HG03196 (cell line): ENCODE measurements around the gene RIMBP3B.
"Not testable (repeated sequence)": the region's sequence is repeated elsewhere in the genome, so short reads cannot be mapped to it uniquely, and the experiment has no call there.

Experiments
- ATAC-seq: cut with Tn5 transposase; IDR thresholded peaks from one replicate; pipeline ENCODE4 v1.9.1; 2021; ENCODE audit not compliant: unreplicated experiment

The RIMBP3B gene

GRCh38 chr22:21407792-21408191, 24.2 kb downstream of the RIMBP3B start:
- ATAC-seq, result not testable (repeated sequence)

GRCh38 chr22:21416375-21416774, 32.8 kb downstream of the RIMBP3B start:
- not testable (repeated sequence) for ATAC-seq

GRCh38 chr22:21417227-21417746, 33.7 kb downstream of the RIMBP3B start, which contains the start of gene HIC2:
Gene HIC2 (plus strand): TSS chr22:21417371. CDS start chr22:21442832, 25,461 bp downstream.
- ATAC-seq, result peak; percentile 60

GRCh38 chr22:21417853-21418252, 34.3 kb downstream of the RIMBP3B start:
- ATAC-seq, result peak; percentile 20

GRCh38 chr22:21418974-21419638, 35.6 kb downstream of the RIMBP3B start:
- not testable (repeated sequence) for ATAC-seq

- not testable (repeated sequence) for ATAC-seq
Observed at GRCh38 chr22:21420180-21420763, 36.7 kb downstream of the RIMBP3B start.

GRCh38 chr22:21424084-21424709, 40.6 kb downstream of the RIMBP3B start:
- not testable (repeated sequence) for ATAC-seq

- ATAC-seq, result not testable (repeated sequence)
Observed at GRCh38 chr22:21434378-21435233, 51.1 kb downstream of the RIMBP3B start.

- not testable (repeated sequence) for ATAC-seq
Observed at GRCh38 chr22:21435998-21436810, 52.7 kb downstream of the RIMBP3B start.

GRCh38 chr22:21438013-21438412, 54.5 kb downstream of the RIMBP3B start:
- ATAC-seq, result not testable (repeated sequence)
